GM21717 (cell line): ENCODE data around the gene SLC35F1.
"Not testable (repeated sequence)": the region's sequence is repeated elsewhere in the genome, so short reads cannot be mapped to it uniquely, and the experiment has no call there.

Experiments
- ATAC-seq: cut with Tn5 transposase; IDR thresholded peaks from one replicate; pipeline ENCODE4 v1.9.1; 2021; ENCODE audit warnings: mild to moderate bottlenecking, moderate library complexity; ENCODE audit not compliant: unreplicated experiment

SLC35F1 gene

DNA sequence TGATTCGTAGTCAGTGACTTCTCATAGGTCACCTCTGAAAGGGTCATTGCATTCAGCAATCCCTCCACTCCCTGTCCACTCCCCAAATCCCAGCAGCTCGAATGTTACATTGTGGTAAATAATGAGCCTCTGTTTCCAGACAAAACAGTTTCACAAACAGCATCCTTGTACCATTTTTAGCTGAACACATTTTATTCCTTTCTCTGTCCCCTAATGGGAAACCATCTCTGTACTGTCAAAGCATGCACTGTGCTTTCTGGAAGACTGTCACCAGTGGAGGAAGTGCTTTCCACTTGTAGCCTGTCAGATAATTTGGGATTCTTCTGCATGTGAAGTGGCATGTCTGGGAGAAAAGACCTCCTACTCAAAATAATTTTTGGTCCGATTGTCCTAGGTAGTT is 82.0 kb downstream of the SLC35F1 start:
- no peak for ATAC-seq

GRCh38 chr6:117990151-117990550 is 83.1 kb downstream of the SLC35F1 start:
- ATAC-seq, result no peak

- ATAC-seq, result no peak
These were observed 85.8 kb downstream of the SLC35F1 start for GRCh38 chr6:117992856-117993255.

GRCh38 chr6:118012944-118013343 is 105.9 kb downstream of the SLC35F1 start:
- no peak for ATAC-seq

- ATAC-seq, result no peak
These were observed 109.5 kb downstream of the SLC35F1 start for GRCh38 chr6:118016532-118016931.

DNA sequence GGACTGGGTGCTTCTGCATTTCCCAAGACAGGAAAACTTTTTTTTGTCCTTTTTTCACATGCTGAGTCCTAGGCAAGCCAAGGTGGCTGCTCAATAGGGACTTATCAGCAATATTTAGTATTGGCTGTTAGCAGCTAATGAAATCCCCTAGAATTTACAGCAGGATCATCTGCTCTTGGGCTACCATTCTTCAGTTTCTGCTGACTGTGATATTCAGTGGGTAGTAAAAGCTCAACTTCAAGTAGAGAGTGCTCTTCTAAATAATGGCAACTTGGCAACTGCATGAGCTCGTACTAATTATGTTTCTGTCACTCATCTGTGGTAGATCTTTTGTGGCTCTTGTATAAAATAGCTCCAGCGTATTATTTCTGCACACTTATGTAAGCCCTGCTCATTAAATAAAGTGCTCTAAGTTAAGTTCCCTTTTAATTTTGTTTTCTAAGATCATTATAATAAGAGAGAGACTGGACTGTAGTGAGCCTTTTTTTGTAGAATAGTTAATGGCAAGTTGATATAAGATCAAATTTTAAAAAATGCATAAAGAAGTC is 110.3 kb downstream of the SLC35F1 start:
- no peak for ATAC-seq

DNA sequence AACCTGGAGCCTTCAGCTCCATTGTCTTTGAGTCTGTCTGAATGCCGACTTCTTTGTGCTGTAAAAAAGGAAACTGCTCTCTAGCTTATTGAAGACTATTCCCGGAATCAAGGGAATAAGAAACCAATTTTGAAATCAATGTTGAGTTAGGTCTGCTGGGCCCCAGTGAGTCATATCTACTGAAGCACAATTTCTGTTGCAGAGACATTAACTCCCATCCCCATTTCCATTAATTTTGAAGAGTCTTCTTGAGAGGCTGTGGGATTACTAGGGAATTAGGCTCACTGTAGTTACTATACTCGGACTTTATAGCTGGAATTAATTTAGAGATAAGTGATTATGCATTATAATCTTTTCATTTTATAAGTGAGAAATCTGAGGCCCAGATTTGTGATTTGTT is 116.7 kb downstream of the SLC35F1 start:
- no peak for ATAC-seq

GRCh38 chr6:118029967-118030366 is 122.9 kb downstream of the SLC35F1 start:
- no peak for ATAC-seq

DNA sequence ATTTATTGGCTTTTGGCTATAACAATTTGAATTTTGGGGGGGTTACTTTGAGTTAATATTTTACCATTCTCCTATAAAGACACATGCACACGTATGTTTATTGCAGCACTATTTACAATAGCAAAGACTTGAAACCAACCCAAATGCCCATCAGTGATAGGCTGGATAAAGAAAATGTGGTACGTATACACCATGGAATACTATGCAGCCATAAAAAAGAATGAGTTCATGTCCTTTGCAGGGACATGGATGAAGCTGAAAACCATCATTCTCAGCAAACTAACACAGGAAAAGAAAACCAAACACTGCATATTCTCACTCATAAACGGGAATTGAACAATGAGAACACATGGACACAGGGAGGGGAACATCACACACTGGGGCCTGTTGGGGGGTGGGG is 130.4 kb downstream of the SLC35F1 start:
- ATAC-seq, result not testable (repeated sequence)

- no peak for ATAC-seq
These were observed 135.8 kb downstream of the SLC35F1 start for GRCh38 chr6:118042855-118043254.

DNA sequence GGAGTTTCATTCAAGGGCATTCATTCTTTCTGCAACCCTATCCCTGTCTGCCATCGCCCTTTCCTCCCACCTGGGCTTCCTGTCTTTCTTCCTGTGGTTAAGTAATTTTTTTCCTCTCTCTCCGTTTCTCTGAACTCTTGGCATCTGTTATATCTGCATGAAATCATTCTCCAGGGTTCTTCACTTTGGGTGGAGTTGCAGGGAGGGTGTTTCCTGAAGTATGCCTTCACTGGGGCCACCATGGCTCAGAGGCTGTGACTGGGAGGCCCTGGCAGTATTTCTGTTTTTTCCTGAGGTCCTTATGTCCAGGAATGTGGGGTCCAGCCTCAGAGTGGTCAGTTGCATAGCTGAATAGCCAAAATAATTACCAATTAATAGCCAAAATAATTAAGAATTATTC is 137.2 kb downstream of the SLC35F1 start:
- ATAC-seq, result no peak

- no peak for ATAC-seq
These were observed 147.0 kb downstream of the SLC35F1 start for GRCh38 chr6:118054082-118054481.

DNA sequence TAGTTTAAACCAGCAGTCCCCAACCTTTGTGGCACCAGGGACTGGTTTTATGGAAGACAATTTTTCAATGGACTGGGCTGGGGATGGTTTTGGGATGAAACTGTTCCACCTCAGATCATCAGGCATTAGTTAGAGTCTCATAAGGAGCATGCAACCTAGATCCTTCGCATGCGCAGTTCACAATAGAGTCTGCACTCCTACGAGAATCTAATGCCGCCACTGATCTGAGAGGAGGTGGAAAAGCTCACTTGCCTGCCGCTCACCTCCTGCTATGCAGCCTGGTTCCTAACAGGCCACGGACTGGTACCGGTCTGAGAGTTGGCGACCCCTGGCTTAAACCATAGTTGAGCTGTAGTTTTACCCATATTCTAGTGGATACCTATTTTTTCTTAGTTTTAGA is 154.6 kb downstream of the SLC35F1 start:
- ATAC-seq, result no peak

DNA sequence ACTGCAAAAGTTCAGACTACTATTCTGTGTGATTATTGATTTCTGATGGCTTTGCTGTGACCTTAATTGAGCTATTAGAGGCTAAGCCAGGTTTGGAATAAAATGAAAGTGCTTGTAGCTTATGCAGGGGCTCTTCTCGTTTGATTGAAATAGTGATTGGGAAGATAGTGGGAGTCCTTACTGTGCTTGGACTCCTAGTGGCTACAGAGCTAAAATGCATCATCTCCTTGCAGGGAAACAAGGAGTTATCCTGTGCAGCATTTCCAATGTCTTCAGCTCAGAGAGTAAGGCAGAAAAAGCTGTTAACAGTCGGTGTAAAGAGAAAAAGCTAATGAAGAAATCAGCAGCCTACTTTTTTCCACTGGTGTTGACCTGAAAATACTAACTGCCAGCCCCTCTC is 173.5 kb downstream of the SLC35F1 start:
- no peak for ATAC-seq

GRCh38 chr6:118083711-118084110 is 176.6 kb downstream of the SLC35F1 start:
- ATAC-seq, result no peak

DNA sequence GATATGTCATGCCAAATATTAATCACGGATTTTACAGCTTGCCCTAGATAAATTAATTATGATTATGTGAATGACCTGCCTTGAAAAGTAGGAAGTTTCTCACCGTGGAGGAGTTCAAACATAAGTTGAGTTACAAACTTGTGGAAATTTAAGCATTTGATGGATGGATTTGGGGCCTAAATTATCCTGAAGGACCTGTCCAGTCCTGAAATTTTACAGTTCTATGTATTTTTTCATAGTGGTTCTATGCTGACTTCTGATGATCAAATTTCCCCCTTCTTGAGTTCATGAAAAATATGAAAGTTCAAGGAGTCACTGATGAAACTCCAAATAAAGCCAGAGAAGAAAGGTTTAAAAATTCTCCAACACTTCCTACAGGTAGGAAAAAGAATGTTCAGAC is 178.6 kb downstream of the SLC35F1 start:
- ATAC-seq, result no peak

GRCh38 chr6:118086159-118086558 is 179.1 kb downstream of the SLC35F1 start:
- no peak for ATAC-seq

GRCh38 chr6:118092086-118092485 is 185.0 kb downstream of the SLC35F1 start:
- no peak for ATAC-seq

- ATAC-seq, result no peak
These were observed 190.5 kb downstream of the SLC35F1 start for GRCh38 chr6:118097576-118097975.

- no peak for ATAC-seq
These were observed 193.7 kb downstream of the SLC35F1 start for GRCh38 chr6:118100717-118101116.

GRCh38 chr6:118101220-118101619 is 194.2 kb downstream of the SLC35F1 start:
- ATAC-seq, result no peak

DNA sequence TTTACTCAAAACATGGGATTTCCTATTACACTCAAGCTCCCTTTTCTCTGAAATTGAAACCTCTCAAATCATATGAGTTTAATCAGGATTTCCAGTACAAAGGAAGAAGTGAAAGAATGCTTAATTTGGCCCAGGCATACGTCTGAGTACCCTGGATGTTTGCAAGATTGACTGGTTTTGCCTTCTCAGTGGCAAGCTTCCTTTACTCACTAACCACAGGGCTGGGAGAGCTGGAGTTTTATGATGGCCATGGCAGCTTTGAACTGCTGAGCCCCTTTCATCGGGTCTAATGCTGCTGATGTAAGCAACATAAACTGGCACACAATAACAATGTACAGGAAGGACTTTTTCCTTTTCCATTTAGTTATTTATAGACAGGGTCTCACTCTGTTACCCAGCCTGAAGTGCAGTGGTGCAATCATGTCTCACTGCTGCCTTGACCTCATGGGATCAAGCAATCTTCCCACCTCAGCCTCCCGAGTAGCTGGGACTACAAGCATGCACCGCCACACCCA is 194.8 kb downstream of the SLC35F1 start:
- ATAC-seq, result no peak

DNA sequence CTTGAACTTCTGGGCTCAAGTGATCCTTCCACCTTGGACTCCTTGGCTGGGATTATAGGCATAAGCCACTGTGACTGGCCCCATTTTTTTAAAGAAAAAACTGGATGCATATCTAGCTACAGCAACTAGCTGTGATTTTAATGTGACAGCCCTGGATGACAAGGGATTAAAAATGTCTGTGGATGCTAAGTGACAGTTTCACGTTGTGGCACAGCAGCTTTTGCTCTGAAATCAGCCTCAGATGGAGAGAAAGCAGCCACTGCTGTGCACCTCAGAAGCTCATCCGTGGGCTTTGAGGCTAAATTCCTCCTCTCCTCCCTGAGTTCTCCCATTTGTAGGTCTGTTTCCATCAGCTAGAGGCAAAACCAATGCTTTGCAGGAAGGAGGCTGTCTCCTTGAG is 195.3 kb downstream of the SLC35F1 start:
- ATAC-seq, result no peak
